ENCODE data around the gene PLAU.

Gene PLAU

DNA sequence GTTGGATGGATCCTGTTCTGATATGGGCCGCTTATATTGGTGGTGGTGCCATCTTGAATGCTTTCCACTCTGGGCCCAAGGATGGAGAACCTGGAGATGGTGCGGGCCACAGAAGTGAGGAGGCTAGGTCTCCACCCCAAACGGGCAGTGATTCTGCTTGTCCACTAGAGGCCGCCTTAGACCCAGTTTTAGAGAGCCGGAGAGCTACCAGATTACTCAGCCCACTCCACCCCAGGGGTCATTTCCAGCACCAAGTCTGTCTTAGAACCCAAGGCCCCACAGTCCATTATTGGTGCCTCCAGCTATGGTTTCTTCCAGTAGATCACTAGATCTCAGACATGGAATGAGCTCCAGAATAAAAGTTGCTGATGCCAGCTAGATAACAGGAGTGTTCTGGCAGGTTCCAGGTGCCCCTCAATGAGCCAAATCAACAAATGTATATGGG, 24.8 kb upstream of the PLAU start:
- peak; percentile 52 for DNase-seq
- Histone ChIP-seq H3K27me3 (replicated peaks; ENCODE audit: insufficient read depth, low read length) (no peaks in the 10 kb centered on the region), H3K4me2 (ENCODE audit: low read depth, low read length) (no peak overlapping the region), H3K36me3 (replicated peaks; ENCODE audit: insufficient read depth, low read length) (no peaks in the 10 kb centered on the region), H2AFZ (ENCODE audit: low read length) (no peak overlapping the region), H3K9me3 (replicated peaks; ENCODE audit: insufficient read depth, low read length) (no peaks in the 10 kb centered on the region), H3K9ac (ENCODE audit: low read length) (no peak overlapping the region), H3F3A (ENCODE audit: insufficient read depth, low read length) (no peaks in the 10 kb centered on the region), H4K20me1 (ENCODE audit: insufficient read depth, low read length) (no peaks in the 10 kb centered on the region), H3K4me1 (ENCODE audit: low read length) (0 out of 2 replicates have a peak, but pooled peaks cover 5% of the 10 kb centered on the region), H3K27ac (ENCODE audit: low read length) (no peak overlapping the region), H3K9me2 (replicated peaks; ENCODE audit: insufficient read depth, low read length) (no peaks in the 10 kb centered on the region), H3K79me2 (ENCODE audit: low read length) (no peaks in the 10 kb centered on the region), H3K4me3 (ENCODE audit: low read length) (no peak overlapping the region)
- TF ChIP-seq EZH2phosphoT487 (IDR thresholded peaks at IDR 0.05; ENCODE audit: low read length) (no peak), EZH2 (optimal IDR thresholded peaks at IDR 0.05; ENCODE audit: low read depth, low read length) (no peak)
- TF ChIP-seq, protein P1, sequence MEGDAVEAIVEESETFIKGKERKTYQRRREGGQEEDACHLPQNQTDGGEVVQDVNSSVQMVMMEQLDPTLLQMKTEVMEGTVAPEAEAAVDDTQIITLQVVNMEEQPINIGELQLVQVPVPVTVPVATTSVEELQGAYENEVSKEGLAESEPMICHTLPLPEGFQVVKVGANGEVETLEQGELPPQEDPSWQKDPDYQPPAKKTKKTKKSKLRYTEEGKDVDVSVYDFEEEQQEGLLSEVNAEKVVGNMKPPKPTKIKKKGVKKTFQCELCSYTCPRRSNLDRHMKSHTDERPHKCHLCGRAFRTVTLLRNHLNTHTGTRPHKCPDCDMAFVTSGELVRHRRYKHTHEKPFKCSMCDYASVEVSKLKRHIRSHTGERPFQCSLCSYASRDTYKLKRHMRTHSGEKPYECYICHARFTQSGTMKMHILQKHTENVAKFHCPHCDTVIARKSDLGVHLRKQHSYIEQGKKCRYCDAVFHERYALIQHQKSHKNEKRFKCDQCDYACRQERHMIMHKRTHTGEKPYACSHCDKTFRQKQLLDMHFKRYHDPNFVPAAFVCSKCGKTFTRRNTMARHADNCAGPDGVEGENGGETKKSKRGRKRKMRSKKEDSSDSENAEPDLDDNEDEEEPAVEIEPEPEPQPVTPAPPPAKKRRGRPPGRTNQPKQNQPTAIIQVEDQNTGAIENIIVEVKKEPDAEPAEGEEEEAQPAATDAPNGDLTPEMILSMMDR (IDR thresholded peaks at IDR 0.05; ENCODE audit: low read length), result peak; percentile 85

DNA sequence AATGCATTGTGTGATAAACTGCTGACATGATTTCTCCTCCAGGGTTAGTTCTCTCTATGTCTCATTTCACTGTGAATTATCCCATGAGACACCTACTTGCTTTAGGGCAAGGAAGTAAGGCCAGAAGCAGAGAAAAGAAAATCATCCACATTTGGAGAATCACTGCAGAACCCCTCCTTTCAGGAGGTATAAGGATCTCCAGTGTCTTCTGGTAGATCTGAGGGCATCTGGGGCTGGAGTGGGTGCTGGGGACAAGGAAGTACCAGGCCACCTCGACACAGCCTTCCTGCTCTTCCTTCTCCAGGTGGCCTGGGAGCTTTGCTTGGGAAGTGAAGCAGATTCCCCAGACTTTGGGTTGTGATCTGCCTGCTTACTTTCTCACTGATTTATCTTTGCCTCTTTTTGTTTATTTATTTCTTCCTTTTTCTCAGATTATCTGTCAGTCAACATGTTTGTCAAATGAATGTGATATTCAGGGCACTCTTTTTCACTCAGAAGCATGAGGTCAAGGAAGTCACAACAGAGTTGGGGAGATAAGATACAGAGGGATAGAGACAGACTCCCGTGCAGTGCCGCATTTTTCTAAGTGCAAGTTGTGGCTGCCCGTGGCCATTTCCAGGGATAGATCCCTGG, 24.2 kb upstream of the PLAU start:
- no peaks in the 10 kb centered on the region for H3K27me3 ChIP-seq (replicated peaks; ENCODE audit: insufficient read depth, low read length)
- no peak for TF ChIP-seq EZH2 (optimal IDR thresholded peaks at IDR 0.05; ENCODE audit: low read depth, low read length)
- no peaks in the 10 kb centered on the region for H3F3A ChIP-seq (ENCODE audit: insufficient read depth, low read length)
- H3K9me3 ChIP-seq (replicated peaks; ENCODE audit: insufficient read depth, low read length), result no peaks in the 10 kb centered on the region
- H3K4me1 ChIP-seq (ENCODE audit: low read length), result 0 out of 2 replicates have a peak, but pooled peaks cover 5% of the 10 kb centered on the region
- no peaks in the 10 kb centered on the region for H3K9me2 ChIP-seq (replicated peaks; ENCODE audit: insufficient read depth, low read length)
- DNase-seq, result no peak
- H2AFZ ChIP-seq (ENCODE audit: low read length), result no peak overlapping the region
- H3K9ac ChIP-seq (ENCODE audit: low read length), result no peak overlapping the region
- no peak overlapping the region for H3K27ac ChIP-seq (ENCODE audit: low read length)
- no peaks in the 10 kb centered on the region for H4K20me1 ChIP-seq (ENCODE audit: insufficient read depth, low read length)
- no peak overlapping the region for H3K4me3 ChIP-seq (ENCODE audit: low read length)
- H3K79me2 ChIP-seq (ENCODE audit: low read length), result no peaks in the 10 kb centered on the region
- no peak overlapping the region for H3K4me2 ChIP-seq (ENCODE audit: low read depth, low read length)
- H3K36me3 ChIP-seq (replicated peaks; ENCODE audit: insufficient read depth, low read length), result no peaks in the 10 kb centered on the region

DNA sequence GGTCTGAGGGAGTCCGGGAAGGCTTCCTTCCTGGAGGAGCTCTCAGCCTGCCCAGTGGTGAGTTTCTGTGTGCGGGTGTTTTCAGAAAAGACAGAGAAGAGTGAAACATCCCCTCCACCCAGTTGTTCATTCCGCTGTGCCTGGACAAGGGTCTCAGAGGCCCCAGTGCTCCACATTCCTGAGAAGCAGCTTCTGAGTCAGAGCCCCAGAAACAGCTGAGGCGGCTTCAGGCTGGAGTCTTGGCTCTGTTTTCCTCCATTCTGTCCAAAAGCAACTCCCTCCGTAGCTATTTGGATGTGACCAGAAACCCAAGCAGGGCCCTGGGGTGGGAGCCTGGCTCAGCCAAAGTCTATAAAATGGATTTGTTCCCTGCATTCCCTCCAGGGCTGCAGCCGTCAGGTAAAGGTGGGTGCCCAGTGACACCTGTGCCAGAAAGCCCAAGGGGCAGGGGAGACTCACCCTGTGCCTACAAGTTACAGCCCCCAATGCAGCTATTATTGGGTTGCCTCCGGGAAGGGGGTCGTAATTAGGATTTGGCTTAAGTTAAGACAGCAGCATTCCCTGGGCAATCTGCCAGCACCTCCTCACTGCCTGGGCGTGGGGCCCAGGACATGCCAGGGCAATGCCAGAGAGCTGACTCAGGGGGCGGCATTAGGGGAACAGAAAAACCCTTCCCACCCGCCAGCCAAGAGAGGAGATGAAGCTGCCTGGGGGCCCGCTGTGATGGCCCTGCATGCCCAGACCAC, 23.5 kb upstream of the PLAU start:
- no peak overlapping the region for H3K4me2 ChIP-seq (ENCODE audit: low read depth, low read length)
- TF ChIP-seq EZH2 (optimal IDR thresholded peaks at IDR 0.05; ENCODE audit: low read depth, low read length) (no peak), EZH2phosphoT487 (IDR thresholded peaks at IDR 0.05; ENCODE audit: low read length) (no peak)
- TF ChIP-seq, protein P1 (IDR thresholded peaks at IDR 0.05; ENCODE audit: low read length), result no peak
- no peaks in the 10 kb centered on the region for H3K36me3 ChIP-seq (replicated peaks; ENCODE audit: insufficient read depth, low read length)
- H2AFZ ChIP-seq (ENCODE audit: low read length), result no peak overlapping the region
- H3K9me2 ChIP-seq (replicated peaks; ENCODE audit: insufficient read depth, low read length), result no peaks in the 10 kb centered on the region
- H3K79me2 ChIP-seq (ENCODE audit: low read length), result no peaks in the 10 kb centered on the region
- H3K9me3 ChIP-seq (replicated peaks; ENCODE audit: insufficient read depth, low read length), result no peaks in the 10 kb centered on the region
- DNase-seq, result no peak
- H3K4me3 ChIP-seq (ENCODE audit: low read length), result no peak overlapping the region
- no peaks in the 10 kb centered on the region for H4K20me1 ChIP-seq (ENCODE audit: insufficient read depth, low read length)
- H3K4me1 ChIP-seq (ENCODE audit: low read length), result 0 out of 2 replicates have a peak, but pooled peaks cover 5% of the 10 kb centered on the region
- no peaks in the 10 kb centered on the region for H3F3A ChIP-seq (ENCODE audit: insufficient read depth, low read length)
- no peak overlapping the region for H3K9ac ChIP-seq (ENCODE audit: low read length)
- no peaks in the 10 kb centered on the region for H3K27me3 ChIP-seq (replicated peaks; ENCODE audit: insufficient read depth, low read length)
- H3K27ac ChIP-seq (ENCODE audit: low read length), result no peak overlapping the region

Data from MM.1S (cell line).